HK-2 (cell line): Measurements from ENCODE around the gene PDGFB.

Source experiments
- DNase-seq: peaks from one replicate; pipeline ENCODE4 v3.0.0-alpha.2; 2018; ENCODE audit not compliant: unreplicated experiment

The PDGFB gene

DNA sequence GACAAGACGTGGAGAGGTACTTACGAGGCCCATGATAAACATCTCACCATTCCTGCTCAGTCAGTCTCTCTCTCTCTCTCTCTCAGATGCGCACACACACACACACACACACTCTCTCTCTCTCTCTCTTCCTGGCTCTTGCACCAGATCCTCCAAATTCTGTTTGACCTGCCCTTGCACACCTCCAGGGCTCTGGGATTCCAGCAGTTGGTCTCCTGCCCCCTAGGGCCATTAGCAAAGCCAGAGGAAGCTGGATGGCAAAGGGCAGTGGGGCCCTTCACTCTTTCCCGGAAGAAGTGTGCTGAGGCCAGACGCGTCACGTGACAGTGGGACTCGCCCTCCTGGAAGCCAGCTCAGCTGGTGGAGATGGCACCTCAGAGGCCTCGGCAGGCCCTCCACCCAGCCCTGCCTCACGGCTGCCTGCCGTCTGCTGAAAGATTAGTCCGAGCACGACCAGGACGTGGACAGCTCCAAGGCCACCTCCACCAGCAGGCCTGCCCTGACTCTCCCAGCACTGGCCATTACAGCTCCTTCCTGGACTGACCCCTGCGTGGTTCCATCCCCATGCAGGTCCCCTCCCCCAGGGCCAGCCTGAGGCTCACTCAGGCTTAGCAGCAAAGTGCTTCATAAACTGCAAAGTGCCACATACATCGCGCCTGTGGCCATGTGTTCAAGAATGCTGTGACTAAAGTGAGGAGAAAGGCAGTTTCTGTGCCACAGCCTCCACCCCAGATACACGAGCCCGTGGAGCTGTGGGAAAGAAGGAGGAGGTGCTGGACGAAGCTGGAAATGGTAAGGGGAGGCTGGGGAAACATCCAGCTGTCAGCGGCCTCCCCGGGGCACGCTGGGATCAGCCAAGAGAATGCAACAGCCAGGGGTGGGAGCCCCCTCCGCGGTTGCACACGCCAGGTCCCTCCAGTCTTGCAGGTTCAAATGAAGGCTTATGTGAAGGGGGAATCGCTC is 3.7 kb downstream of the PDGFB start:
- DNase-seq = peak; percentile 70

DNA sequence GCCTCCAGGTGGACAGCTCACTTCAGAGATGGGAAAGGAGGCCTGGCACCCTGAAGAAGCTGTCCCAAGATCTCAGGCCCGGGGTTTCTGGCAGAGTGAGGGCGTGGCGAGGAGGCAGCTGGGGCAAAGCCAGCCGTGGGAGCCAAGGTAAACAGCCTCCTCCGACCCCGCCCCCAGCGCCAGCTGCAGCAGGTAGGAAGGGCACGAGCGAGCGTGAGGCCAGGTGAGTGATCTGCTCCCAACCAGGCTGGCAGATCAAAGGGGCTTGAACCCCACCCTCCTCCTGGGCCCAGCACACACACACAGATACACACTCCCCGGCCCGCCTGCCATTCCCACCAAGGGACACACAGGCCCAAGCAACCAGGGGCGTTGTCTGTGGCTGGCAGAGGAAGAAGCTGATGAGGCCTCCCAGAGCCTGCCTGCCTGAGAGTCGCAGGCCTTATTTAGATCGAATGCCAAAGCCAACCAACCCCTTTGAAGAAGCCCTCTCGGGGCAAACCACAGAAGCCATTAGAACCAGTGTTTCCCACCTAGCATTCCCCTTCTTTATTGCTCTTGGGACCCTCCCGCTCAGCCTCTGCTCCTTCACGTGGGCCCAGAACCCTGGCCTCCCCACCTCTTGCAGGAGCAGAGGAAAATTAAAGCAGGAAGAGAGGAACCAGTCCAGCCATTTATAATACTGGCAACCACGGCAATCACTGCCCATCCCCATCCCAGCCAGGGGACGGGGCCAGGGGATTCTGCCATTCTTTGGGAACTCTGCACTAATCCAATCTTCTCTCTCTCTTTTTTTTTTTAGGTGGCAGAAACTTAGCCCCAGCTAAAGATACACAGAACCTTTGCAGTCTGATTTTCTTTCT is 5.0 kb downstream of the PDGFB start:
- DNase-seq = no peak

DNA sequence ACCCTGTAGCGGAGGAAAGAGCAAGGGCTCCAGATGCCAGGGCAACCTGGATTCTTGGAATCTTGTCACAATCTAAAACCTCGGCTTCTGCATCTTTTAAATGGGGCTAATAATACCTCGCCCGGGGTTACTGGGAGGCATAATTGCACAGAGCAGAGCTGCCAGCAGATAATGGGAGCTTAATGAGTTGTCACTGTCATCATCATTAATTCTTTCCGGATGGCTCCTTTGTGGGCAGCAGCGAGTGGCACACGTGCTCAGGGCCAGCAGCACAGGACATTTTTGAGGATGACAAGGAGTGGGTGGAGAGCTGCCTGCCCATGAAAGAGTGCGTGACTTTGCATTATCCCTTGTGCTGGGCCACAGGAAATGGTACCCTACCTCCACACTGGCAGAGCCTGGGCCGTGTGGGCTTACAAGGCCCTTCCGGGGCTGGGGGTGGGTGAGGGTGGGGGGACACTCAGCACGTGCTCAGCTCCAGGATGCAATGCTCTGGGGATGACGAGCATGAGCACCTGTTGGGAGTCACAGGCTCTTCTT is 5.7 kb downstream of the PDGFB start:
- no peak for DNase-seq

DNA sequence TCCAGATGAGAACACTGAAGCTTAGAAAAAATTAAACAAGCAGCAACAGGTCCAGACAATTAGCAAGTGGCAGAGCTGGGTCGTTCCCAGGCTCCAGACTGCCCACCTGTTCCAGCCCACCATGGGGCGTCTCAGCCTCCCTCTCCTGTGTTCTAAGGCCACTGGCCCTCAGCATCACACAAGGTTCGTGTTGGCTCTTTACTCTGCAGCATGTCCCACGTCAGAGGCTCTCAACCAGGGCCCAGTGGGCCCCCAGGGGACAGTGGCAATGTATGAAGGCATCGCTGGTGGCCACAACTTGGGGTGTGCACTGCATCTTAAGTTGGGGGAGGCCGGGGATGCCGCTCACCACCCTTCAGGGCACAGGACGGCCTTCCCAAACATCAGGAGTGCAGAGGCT is 6.2 kb downstream of the PDGFB start:
- no peak for DNase-seq

DNA sequence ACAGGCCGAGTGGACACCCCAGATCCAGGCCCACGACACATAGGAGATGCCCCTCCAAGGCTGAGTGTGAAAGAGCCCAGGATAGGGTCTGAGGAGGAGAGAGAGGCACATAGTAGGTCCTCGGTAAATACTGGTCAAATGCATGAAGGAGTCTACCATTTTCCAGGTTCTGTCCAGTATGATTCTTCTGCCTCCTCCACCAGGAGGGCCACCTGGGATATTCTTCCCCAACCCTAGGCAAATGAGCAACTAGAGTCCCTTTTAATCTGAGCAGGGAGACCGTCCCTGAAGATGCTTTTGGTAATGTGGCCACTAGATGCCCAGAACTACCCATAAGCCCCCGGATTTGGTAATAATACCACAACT is 6.7 kb downstream of the PDGFB start:
- no peak for DNase-seq

DNA sequence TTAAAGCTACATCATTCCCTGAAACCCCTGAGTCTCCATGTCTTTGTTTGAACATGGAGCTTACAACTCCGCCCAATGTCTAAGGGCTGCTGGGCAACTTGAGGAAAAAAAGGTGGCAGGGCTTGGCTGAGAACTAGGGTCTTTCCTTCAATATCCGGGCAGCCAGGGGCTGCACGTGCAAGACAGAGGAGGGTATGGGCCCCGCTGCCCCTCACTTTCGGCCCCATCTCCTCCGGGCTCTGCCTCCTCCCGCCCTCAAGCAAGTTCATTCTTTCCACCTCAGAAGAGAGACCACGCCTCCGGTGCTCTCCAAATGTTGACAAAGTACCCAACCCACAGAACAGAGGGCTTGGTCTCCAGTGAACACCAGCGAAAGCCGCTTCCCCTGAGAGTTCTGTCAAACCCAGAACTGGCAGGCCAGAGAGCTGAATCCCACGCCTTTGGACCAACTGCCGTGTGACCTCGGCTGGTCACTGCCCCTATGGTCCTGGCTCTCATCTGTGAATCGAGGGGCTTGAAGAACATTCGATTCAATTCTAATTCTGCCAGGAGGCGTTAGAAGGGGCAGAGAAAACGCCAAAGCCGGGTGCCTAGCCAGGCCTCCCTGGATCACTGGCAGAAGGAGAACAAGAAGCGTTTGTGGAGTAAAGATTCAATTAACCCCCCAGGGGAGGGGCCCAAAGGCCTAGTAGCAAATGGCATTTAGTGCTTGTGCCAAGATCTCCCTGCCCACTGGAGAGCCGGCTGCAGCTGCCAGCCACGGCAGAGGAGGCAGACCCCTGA is 7.3 kb downstream of the PDGFB start:
- DNase-seq = no peak

DNA sequence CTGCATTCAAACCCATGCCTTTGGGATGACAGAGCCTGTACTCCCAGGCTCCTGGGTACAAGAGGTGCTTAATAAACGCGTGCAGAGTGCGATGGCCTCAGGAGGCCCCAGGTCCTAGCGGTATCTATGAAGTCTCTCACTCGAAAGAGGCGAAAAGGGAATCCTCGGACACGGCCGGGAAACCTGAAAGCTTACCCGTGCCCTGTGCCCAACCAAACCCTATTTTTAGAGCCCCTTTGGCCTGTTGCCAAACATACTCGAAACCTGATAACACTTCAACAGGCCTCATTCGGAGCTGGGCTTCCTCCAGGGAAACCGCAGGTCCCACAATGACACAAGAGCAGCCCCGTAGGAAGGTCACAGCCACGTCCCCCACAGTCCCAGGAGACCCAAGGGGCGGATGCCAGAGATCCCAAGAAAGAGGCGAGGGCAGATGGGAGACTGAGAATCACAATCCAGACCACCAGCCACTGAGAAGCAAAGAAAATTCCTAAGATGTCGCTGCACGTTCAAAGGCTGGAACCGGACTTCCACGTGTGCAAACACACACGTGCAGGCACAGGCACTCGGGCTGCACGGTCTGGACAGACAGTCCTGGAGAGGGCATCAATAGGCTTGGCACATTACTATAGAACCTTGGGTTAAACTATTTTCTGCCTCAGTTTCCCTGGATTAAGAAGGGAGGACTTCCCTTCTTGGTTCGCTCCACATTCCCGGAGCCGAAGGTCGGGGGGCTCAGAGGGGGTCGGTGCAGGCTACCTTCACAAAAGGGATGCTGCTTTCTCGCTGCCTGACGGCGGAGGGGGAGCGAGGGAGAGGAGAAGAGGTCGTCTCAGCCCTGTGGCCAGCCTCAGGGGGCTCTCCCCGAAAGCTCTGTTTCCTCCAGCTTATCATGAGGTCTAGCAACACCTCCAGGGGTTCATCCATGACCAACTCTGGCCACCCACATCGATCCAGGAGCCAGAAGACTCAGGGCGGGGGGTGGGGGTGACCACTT is 8.2 kb downstream of the PDGFB start:
- no peak for DNase-seq

DNA sequence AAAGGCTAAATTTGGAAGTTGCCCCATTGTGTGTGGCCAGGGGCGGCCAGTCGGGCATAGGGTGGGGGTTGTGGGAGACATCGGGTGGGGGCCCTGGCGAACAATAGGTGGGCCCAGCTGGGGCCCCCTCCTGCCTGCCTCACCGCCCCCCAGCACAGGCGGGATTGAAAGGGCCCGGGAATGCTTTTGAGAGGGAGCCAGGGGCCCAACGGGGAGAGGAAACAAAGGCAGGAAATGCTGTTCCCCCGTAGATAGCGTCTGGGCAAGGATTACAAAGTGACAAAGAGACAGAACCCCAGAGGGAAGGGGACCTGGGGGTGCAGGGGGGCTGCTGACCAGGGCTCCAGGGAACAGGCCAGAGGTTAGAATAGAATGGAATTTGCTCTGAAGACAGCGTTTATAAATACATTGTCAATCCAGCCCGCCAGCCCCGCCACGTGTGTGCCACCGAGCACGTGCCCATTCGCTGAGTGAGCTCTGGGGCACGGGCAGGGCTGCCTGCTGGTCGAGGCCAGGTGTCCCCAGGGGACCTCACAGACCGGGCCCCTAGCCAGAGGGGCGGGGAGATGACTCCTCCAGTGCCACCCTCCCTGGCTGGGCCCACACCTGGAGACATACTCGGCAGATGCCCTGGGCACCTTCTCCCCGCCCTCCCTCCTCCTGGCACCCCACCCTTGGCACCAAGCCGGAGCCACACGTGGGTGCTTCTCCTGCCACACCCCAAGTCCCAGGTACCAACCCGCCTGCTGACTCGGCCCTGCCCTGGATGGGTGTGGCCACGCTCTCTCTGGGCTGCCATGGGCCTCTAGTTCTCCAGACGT is 9.7 kb downstream of the PDGFB start:
- DNase-seq = no peak

DNA sequence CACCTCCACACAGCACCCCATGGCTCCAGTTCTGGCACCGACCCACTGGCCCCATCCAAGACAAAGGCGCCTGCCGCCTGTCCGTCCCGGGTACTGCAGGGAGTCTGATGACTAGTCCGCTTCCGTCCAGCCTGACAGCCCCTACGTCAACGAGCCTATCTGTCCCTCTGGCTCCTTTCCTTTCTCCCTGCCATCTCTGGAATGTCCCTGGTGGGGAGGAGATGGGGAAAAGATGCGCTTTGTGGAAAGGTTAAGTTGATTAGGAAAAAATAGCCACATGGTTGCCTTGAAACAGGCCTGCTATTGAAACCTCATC is 10.4 kb downstream of the PDGFB start:
- DNase-seq = no peak

DNA sequence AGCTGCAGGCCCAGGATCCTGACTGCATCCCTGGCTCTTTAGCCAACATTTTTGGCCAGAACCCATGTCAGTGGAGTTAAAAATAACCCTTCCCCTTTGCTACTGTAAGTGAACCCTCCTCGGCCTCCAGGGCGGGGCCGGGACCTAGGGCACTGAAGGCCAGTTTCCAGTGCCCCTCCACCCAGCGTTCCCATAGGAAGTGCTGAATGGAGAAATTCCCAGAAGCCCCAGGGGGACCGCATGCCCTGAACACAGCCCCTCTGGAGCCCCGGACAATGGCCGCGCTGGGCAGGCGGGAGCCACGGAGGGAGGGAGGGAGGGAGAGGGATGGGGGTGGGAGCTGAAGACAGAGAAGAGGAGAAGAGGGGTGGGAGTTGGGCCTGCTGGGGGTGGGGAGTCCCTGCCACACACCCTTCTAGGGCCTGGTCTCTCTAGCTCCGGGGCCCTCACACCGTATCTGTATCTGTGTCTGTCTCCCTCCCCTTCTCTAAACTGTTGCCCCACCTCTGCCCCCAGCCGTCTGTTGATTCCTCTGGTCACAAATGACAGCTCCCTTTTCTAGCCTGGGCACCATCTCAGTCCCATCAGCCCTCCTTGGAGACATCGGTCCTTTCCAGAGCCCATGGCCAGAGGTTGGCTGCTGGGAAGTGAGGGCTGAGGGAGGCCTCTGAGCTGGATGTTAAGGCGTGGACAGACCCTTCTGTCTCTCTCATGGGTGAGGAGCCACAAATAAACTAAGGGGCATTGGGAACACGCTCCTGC is 10.9 kb downstream of the PDGFB start:
- DNase-seq = no peak

DNA sequence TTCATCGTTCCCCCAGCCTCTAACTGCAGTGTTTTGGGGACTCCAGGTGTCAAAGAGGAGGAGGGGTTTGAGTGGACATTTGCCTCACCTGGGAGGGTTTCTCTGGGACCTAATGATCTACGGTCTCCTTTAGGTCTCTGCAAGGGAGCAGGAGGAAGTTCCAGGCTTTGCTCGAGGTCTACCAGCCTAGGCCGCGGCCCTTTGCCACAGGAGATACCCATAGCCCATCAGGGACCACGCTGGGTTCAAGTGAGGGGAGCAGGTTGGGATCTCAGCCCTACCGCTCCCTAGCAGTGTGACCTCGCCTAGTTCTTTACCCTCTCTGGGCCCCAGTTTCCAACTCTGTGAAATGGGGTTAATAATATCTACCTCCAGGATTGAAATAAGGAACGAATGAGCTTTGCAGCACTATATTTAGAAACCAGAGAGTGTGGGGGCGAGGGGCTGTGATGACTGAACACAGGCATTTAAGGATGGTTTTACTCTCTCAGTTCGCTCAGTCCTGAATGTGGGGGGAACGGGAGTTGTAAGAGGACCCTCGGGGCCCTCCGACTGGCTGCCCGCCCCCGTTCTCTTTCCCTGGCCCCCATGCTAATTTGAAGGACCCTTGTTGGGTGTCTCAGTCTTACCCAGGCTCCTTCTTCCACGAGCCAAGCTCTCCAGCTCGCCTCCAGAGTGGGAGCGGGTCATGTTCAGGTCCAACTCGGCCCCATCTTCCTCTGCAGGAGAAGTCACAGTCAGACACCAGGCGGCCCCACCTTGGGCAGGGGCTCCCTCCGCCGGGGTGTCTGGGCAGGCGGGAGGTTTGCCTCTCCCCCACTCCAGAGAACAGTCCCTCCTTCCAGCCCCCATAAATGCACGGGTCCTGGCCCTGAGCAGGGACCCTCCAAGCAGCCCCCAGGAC is 11.7 kb downstream of the PDGFB start:
- no peak for DNase-seq

DNA sequence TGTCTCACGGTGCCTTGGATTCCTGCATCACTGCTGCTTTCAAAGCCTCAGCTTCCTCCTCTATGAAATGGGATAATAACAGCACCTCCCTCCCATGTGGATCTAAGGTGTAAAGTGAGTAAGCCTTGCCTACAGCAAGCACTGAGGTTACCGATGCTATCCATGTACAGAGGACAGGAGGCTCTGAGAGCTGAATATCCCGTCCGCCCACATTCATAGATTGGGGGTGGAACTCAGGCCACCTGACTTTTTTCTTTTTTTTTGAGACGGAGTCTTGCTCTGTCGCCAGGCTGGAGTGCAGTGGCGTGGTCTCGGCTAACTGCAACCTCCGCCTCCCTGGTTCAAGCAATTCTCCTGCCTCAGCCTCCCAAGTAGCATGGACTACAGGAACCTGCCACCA is 12.5 kb downstream of the PDGFB start:
- DNase-seq = no peak

DNA sequence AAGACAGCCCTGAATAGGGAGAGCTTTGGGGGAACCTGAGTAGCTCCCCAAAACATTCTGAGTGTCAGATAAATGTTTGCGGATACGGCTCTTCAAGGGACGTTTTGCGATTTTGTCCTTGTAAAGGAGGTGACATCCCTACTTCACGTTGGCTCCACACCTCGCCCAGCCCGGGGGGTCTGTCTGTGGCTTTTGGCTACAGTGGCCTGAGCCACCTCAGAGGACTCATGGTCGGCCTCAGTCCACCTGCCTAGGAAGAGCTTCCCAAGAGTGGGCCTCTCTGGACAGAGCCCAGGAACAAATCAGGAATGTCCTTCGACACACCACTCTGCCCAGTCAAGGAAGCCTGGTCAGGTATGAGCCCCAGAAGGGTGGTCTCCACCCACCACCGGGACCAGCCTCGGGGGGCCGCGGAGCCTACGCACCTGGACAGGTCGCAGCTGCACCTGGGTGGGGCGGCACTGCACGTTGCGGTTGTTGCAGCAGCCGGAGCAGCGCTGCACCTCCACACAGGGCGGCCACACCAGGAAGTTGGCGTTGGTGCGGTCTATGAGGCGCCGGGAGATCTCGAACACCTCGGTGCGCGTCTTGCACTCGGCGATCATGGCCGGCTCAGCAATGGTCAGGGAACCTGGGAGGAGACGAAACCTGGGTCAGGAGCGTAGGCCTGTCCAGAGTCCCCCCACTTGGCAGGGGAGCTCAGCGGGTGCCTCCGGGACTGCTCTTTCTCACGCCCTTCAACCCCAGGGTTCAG is 13.4 kb downstream of the PDGFB start:
- no peak for DNase-seq

DNA sequence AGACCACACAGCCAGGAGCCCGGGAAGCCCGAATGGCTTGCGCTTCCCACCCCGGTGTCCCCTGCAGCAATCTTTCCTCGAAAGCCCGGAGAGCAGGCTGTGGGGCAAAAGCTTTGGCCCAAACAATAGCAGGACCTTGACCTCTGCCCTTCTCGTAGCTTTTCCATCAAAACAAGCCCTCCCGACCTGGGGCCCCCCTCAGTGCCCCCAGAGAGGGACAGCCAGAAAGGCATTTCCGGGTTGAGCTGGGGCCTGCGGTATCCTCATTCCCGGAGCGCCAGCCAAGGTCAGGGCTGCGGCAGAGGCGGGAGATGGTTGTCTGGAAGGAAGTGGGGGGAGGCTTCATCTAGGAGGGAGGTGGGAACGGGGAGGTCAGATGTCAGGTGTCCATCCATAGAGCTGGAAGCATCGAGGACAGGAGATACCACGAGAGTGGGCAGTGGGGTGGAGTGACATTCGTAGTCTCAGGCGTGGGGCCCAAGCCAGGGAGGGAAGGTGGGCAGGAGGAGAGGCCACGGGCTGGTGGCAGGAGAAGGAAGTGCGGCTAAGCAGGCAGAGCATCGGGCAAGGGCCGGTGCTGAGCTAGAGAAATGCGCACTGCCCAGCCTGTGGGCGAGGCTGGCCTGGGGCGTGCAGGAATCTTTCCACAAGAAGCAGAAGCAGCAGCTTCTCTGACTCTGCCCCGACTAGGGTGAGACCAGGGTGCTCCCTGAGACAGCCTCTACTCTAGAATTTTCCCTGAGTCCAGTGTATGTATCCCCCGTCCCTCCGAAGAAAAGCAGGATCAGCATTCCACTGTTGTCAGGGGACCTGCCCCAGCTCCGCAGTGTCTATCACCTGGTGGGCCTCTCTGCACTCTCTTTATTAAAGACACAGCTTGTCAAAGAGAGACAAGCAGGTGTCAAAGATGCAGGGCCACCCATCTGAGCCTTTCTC is 14.3 kb downstream of the PDGFB start:
- DNase-seq = no peak

DNA sequence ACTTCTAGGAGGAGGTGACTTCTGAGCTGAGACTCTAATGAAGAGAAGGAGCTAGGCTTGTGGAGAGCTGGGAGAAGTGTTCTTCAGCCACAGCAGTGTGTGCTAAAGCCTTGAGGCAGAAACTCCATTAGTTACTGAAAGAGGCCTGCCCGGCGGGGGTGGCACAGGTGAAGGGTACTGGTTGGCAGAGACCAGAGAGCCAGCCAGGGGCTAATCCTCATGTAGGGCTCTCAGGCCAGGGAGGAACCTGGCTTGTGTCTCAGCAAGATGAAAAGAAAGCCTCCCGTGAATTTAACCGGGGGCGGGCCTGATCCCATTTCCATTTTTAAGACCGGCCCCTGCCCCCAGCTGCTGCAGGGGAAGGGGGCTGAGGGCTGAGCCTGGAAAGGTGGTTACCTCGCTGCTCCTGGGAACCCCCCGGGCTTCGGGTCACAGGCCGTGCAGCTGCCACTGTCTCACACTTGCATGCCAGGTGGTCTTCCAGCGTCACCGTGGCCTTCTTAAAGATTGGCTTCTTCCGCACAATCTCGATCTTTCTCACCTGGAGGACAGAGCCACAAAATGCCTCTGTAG is 15.0 kb downstream of the PDGFB start:
- DNase-seq = no peak

DNA sequence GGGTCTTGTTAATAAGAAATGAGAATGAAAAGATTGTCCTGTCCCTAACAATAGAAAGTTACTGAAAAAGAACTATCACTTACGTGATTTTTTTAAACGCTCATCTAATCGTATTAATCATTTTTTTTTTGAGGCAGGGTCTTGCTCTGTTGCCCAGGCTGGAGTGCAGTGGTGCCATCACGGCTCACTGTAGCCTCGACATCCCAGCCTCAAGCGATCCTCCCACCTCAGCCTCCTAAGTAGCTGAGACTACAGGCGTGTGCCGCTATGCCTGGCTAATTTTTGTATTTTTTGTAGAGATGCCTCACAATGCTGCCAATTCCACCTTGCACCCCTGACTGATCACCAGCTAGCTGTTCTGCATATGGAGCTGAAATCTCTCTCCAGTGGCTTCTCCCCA is 15.7 kb downstream of the PDGFB start:
- no peak for DNase-seq
